Stomach (tissue), 4 donors: Measurements from ENCODE around the gene CMTM7.

Experiments
- EP300 ChIP-seq: sonication (generic); formaldehyde crosslinking; IDR thresholded peaks from one replicate; pipeline ENCODE4 v1.6.1; 2017; ENCODE audit warnings: antibody characterized with exemption
- POLR2A ChIP-seq, 4 donors: fragments of 450-650 bp; IDR thresholded peaks; one replicate each; pipeline ENCODE4 v1.6.1; 2016; ENCODE audit warnings: antibody characterized with exemption in 4 of 4, control low read depth in 2 of 4, mild to moderate bottlenecking in 1 of 4, moderate library complexity in 1 of 4
- POLR2AphosphoS5 ChIP-seq, 3 donors: sonication (generic); formaldehyde crosslinking; IDR thresholded peaks; one replicate each; pipeline ENCODE4 v1.6.1; 2016; ENCODE audit warnings: antibody characterized with exemption in 3 of 3
- TF ChIP-seq, protein P1 (sequence below), 7 experiments: fragments of 450-650 bp in 4 of 7; fragments of 200-600 bp in 3 of 7; sonication (generic) in 3 of 7; IDR thresholded peaks; one replicate each; pipeline ENCODE4 v1.5.1; 2016 to 2019; ENCODE audit warnings: antibody characterized with exemption in 7 of 7, control low read depth in 2 of 7, mild to moderate bottlenecking in 1 of 7

DNA sequence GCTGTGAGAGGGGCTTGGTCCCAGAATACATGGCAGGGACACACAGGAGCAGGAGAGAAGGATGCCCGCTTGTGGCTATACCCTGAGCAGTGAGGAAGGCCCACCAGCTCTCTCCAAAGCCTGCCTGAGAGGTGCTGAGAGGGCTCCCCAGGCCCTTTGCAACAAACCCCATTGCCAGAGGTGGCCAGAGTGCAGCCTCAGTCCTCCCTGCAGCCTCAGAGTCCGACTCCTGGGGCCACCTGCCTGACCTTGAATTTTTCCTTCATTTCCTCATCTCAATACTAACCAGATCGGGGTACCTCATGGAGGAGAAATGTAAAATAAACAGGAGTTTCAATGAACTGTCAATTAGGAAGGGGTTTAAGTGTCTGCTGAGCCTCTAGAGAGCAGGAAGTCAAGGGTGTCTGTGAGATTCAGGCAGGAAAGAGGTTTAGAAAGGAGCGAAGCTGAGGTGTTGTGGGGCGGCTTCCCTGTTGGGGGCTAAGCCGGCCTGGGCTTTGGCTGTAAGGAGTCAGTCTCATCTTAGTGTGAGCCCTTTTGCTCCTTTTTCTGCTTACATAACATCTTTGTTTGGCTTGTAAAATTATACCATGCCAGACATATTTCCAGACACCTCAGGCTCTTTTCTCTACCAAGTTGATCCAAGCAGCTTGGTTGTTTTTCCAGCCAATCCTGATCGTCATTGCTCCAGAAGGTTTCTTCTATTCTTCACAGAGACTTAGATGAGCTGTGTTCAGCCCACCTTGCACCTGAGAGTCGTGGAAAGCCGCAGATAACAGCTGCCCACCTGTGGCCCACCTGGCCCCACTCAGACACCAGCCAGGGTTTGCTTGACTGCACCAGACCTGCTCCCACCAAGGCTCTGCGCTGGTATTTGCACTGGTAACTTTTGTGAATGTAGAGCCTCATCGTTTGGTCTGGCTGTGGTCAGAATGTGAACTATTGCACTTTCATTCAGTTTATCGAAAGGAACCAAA, 36.7 kb downstream of the CMTM7 start:
- TF ChIP-seq, protein P1, sequence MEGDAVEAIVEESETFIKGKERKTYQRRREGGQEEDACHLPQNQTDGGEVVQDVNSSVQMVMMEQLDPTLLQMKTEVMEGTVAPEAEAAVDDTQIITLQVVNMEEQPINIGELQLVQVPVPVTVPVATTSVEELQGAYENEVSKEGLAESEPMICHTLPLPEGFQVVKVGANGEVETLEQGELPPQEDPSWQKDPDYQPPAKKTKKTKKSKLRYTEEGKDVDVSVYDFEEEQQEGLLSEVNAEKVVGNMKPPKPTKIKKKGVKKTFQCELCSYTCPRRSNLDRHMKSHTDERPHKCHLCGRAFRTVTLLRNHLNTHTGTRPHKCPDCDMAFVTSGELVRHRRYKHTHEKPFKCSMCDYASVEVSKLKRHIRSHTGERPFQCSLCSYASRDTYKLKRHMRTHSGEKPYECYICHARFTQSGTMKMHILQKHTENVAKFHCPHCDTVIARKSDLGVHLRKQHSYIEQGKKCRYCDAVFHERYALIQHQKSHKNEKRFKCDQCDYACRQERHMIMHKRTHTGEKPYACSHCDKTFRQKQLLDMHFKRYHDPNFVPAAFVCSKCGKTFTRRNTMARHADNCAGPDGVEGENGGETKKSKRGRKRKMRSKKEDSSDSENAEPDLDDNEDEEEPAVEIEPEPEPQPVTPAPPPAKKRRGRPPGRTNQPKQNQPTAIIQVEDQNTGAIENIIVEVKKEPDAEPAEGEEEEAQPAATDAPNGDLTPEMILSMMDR (IDR thresholded peaks at IDR 0.05): no peak
- TF ChIP-seq POLR2AphosphoS5 (IDR thresholded peaks at IDR 0.05): no peak
- no peak for TF ChIP-seq POLR2A (IDR thresholded peaks at IDR 0.05)
- no peak for TF ChIP-seq EP300
